Measurements from ENCODE around the gene BAIAP2L1.

DNA sequence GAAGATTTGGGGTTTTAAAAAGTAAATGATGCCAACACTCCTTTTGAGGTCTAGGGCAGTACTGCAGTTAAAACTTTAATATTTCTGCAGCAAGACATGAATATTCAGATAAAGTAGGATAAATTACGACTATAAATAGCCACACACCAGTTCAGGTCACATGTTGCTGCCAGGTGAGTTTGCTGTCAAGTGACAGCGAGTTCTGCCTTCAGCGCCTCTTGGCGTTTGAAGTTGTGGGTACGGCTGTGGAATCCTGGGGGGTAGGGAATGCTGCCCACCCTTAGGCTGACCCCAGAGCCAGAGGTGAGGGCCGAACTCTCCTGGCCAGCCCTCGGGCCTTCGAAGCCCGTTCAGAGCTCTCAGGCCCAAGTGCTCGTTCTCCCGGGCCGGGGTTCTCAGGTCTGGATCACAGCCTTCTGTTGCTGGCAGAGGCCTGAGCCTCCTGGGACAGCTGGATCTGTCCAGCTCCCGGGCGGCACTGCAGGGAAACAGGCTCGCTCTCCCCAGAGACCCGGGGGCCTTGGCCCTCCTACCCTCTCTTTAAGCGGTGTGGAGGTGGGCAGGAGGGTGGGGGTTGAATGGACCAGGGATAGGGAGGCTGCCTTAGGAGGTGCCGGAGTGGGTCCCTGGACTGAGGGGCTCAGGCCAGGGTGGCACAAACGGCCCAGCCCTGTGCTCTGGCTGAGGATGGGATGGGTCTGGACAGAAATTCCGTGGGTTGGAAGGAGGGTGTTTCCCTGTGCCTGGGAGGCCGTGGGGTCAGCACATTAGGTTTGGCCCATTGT, 114.0 kb downstream of the BAIAP2L1 start:
- TF ChIP-seq, protein P1, sequence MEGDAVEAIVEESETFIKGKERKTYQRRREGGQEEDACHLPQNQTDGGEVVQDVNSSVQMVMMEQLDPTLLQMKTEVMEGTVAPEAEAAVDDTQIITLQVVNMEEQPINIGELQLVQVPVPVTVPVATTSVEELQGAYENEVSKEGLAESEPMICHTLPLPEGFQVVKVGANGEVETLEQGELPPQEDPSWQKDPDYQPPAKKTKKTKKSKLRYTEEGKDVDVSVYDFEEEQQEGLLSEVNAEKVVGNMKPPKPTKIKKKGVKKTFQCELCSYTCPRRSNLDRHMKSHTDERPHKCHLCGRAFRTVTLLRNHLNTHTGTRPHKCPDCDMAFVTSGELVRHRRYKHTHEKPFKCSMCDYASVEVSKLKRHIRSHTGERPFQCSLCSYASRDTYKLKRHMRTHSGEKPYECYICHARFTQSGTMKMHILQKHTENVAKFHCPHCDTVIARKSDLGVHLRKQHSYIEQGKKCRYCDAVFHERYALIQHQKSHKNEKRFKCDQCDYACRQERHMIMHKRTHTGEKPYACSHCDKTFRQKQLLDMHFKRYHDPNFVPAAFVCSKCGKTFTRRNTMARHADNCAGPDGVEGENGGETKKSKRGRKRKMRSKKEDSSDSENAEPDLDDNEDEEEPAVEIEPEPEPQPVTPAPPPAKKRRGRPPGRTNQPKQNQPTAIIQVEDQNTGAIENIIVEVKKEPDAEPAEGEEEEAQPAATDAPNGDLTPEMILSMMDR (IDR thresholded peaks at IDR 0.05; ENCODE audit: low read length), result no peak
- no peak for TF ChIP-seq EZH2phosphoT487 (IDR thresholded peaks at IDR 0.05; ENCODE audit: low read length)
